GM19035 (cell line): ENCODE measurements around the gene RNASE11.

Source experiments
- ATAC-seq: cut with Tn5 transposase; IDR thresholded peaks from one replicate; pipeline ENCODE4 v1.9.1; 2021; ENCODE audit not compliant: unreplicated experiment

Gene RNASE11

GRCh38 chr14:20546877-20547276, 40.9 kb downstream of the RNASE11 start:
- ATAC-seq: no peak

GRCh38 chr14:20539906-20540305, 47.9 kb downstream of the RNASE11 start:
- no peak for ATAC-seq
